GM18868 (cell line): ENCODE measurements around the gene KYAT1.

ENCODE experiments used
- ATAC-seq: cut with Tn5 transposase; IDR thresholded peaks from one replicate; pipeline ENCODE4 v1.9.1; 2021; ENCODE audit warnings: mild to moderate bottlenecking, moderate library complexity; ENCODE audit not compliant: unreplicated experiment

KYAT1 gene

DNA sequence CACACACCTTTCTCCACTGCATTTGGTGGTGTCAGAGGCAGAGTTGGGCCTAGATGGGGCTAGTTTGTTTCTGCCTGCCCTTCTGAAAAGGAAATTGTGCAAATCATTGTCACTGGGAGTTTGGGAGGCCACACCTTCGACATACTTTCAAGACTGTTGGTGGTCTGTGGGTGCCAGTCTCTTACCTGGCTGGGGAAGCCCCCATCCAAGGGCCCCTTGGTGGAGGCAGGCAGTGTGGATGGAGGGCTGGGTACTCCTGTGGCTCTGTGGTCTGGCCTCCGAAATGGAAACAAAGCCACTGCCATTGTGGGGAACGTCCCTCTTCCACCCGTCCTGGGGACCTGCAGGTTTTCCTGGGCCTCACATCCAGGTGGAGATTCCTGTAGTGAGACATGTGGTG, 28.1 kb upstream of the KYAT1 start:
- no peak for ATAC-seq

- no peak for ATAC-seq
Observed at GRCh38 chr9:128908372-128908771, 26.6 kb upstream of the KYAT1 start.

GRCh38 chr9:128906741-128907140, 25.0 kb upstream of the KYAT1 start:
- no peak for ATAC-seq

DNA sequence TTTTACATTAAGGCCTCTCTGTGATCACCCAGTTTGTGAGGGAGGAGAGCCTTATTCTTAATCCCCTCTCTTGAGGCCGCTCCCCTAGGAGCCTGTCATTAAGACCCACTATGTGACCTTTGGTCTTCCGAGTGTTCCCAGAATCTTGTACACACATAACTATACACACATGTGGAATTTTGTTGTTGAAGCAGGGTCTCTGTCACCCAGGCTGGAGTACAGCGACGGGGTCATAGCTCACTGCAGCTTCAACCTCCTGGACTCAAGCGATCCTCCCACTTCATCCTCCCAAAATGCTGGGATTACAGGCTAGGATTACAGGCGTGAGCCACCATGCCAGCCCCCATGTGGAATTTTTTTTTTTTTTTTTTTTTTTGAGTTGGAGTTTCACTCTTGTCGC, 24.2 kb upstream of the KYAT1 start:
- ATAC-seq, result no peak

DNA sequence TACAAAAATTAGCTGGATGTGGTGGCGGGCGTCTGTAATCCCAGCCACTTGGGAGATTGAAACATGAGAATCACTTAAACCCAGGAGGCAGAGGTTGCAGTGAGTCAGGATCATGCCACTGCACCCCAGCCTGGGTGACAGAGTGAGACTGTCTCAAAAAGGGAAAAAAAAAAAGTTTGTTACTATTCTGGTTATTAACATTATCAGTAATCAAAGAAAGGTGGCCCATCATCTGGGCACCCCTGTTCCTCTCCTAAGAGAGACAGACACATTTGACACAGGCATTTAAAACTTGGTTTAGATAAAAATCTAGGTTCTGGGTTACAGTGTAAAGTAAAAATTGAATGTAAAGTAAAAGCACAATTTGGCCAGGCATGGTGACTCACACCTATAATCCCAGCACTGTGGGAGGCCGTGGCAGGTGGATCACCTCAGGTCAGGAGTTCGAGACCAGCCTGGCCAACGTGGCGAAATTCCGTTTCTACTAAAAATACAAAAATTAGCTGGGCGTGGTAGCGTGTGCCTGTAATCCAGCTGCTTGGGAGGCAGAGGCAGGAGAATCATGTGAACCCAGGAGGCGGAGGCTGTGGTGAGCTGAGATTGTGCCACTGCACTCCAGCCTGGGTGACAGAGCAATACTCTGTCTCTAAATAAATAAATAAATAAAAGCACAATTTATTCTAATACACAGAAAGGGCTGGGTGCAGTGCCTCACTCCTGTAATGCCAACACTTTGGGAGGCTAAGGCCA, 22.3 kb upstream of the KYAT1 start:
- no peak for ATAC-seq

DNA sequence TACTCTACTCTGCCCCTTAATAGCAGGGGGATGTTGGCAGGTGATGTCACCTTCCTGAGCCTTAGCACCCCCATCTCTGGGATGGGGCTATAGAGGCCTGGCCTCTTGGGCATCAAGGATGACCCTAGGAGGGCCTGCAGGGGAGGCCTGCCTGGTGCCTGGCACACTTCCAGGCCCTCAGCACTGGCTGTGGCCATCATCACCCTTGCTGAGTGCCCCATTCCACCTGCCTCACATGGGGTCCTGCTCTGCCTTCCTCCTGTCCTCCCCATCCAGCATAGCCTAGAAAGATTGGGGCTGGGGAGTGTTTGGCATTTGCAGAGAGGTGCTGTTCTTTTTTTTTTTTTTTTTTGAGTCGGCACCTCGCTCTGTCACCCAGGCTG, 21.3 kb upstream of the KYAT1 start:
- ATAC-seq, result no peak

- peak; percentile 72 for ATAC-seq
Observed at GRCh38 chr9:128902351-128903078, 20.8 kb upstream of the KYAT1 start.

GRCh38 chr9:128901822-128902221, 20.1 kb upstream of the KYAT1 start:
- no peak for ATAC-seq

DNA sequence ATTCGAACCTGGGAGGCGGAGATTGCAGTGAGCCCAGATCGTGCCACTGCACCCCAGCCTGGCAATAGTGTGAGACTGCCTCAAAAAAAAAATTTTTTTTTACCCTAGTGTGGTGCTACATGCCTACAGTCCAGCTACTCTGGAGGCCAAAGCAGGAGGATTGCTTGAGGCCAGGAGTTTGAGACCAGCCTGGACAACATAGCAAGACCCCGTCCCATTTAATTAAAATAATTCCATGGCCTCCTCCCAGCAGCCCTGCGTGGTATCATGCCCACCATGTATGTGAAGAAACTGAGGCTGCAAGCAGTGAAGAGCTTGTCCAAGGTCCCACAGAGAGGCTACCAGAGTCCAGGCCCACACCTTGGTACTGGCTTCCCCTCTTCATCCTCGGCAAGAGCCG, 19.6 kb upstream of the KYAT1 start:
- no peak for ATAC-seq

- ATAC-seq, result no peak
Observed at GRCh38 chr9:128899566-128900322, 18.0 kb upstream of the KYAT1 start.

- no peak for ATAC-seq
Observed at GRCh38 chr9:128898845-128899565, 17.3 kb upstream of the KYAT1 start.

DNA sequence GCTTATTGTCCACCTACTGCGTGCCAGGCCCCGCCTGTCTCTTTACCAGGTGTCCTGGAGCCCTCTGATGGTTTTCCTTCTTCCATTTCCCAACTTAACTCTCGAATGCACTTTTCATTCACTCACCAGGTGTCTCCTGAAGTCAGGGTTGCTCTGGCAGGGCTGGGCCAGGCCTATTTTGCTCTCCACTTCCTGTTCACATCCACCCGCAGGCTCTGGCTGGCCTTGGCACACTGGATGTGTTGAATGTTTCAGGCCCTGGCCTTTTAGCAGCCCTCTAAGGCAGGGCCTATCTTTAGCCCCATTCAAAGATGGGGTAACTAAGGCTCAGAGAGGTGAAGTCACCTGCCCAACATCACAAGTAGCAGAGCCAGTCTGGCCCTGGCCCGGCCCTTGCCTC, 16.6 kb upstream of the KYAT1 start:
- ATAC-seq, result no peak

DNA sequence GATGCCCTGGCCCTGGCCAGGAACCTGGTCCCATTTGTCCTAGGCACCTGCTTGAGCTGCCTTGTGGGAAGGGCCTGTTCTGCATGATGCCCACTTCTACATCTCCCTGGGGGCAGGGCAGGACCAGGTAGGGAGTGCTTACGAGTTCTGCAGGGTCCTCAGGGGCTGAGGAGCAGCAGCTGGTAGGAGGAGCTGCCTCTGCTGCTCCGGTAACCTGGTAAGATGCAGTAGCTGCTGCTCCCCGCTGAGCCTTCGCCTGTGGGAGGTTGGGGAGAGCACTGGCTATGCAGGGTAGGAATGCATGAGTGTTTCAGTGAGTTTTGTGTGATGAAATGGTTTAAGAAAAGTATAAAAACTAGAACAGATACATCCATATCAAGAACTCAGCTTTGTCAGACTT, 13.8 kb upstream of the KYAT1 start:
- no peak for ATAC-seq

DNA sequence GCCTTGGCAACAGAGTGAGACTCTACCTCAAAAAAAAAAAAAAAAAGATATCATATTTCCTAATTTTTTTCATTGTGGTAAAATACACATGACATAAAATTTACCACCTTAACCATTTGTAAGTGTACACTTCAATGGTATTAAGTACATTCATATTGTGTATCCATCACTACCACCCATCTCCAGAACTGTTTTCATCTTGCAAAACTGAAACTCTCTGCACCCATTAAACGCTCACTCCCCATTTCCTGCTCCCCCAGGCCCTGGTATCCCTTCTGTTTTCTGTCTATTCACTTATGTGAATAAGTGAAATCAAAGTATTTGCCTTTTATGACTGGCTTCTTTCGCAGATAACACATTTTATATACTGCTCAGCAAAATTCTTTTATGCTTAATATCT, 13.0 kb upstream of the KYAT1 start:
- ATAC-seq, result no peak

GRCh38 chr9:128893354-128893753, 11.6 kb upstream of the KYAT1 start:
- no peak for ATAC-seq

DNA sequence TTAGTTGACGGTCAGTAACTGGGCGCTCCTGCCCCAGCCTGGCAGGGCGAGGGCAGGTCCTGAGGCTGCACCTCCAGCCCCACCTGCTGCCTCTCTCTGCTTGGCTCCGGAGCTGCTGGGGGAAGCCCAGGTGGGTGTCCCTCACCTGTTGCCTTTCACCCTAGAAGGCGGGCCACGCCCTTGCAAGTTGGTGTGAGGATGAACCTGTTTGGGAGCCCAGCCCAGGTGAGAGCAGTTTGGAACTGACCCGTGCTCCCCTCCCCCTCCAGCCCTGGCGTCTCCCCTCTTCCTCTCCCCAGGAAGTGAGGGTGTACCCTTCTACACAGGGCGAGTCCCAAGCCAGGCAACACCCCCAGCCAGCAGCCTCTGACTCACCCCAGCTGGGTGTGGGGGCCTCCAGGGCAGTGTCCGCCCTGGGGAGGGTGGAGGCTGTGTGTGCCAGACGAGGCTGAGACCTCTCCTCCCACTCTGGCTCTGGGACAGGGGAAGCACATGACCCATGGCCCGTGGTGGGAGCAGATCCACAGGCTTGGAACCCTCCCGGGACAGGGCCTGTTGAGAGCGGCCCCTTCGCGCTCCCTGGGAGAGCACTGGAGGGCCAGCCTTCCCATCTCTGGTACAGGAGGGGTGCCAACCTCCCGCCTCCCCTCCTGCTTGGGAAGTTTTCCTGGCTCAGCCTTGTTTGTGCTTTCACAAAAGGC, 10.6 kb upstream of the KYAT1 start:
- ATAC-seq, result no peak

- ATAC-seq, result no peak
Observed at GRCh38 chr9:128891321-128892220, 9.8 kb upstream of the KYAT1 start.

GRCh38 chr9:128887914-128888350, 6.2 kb upstream of the KYAT1 start:
- no peak for ATAC-seq

DNA sequence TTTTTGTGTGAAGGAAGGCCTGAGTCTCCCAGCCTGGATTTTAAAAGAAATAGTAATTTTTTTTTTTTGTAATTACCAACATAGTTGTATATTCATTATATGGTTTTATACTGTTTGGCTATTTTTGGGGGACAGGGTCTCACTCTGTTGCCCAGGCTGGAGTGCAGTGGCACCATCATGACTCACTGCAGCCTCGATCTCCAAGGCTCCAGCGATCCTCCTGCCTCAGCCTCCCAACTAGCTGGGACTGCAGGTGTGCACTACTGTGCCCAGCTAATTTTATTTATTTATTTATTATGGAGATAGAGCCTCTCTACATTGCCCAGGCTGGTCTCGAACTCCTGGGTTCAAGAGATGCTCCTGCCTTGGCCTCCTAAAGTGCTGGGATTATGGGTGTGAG, 5.3 kb upstream of the KYAT1 start:
- no peak for ATAC-seq
